Measurements from ENCODE around the gene GSTM1. TPM values are rescaled to one million over a fixed set of nuclear protein-coding genes. Genes with fewer than 3 reads are reported as not detected.
"Not testable (repeated sequence)": the region's sequence is repeated elsewhere in the genome, so short reads cannot be mapped to it uniquely, and the experiment has no call there.

GSTM1 gene
- total RNA-seq, 1 donor from 2014 or later, result 16.7 TPM

DNA sequence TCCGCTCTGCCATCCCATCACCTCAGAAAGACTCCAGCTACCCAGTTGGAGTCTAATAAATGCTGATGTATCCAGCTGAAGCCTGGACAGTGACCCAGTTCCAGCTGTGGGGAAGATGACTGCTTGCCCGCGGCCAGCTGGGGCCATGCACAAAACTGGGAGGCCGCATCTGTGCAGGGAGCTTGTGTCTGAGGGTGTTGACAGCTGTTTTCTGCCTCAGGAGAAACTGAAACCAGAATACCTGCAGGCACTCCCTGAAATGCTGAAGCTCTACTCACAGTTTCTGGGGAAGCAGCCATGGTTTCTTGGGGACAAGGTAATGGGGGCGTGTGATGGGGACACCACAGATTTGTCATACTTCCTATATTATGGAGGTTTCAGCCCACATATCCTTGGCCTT is 16.6 kb upstream of the GSTM1 start:
- peaks cover 6 to 20% (median 19%) of the 10 kb centered on the region in 3 donors for H3K36me3 ChIP-seq (ENCODE audit: control insufficient read depth in 3 of 3, insufficient read depth in 3 of 3, low read length in 3 of 3)
- no peak overlapping the region for H3K9ac ChIP-seq (ENCODE audit: low read depth in 1 of 3, low read length in 3 of 3)
- H3K27me3 ChIP-seq (ENCODE audit: control insufficient read depth in 3 of 3, insufficient read depth in 3 of 3, low read length in 3 of 3), result no peaks in the 10 kb centered on the region
- H3K27ac ChIP-seq (ENCODE audit: low read depth, low read length), result no peak overlapping the region
- no peaks in the 10 kb centered on the region for H3K9me3 ChIP-seq (ENCODE audit: control insufficient read depth in 3 of 3, low read length in 3 of 3)
- peaks cover 6 to 18% (median 7%) of the 10 kb centered on the region in 3 donors for H3K4me1 ChIP-seq (ENCODE audit: control insufficient read depth in 3 of 3, insufficient read depth in 3 of 3, low read length in 3 of 3)
- no peak overlapping the region for H3K4me3 ChIP-seq (ENCODE audit: low read length in 3 of 3)

DNA sequence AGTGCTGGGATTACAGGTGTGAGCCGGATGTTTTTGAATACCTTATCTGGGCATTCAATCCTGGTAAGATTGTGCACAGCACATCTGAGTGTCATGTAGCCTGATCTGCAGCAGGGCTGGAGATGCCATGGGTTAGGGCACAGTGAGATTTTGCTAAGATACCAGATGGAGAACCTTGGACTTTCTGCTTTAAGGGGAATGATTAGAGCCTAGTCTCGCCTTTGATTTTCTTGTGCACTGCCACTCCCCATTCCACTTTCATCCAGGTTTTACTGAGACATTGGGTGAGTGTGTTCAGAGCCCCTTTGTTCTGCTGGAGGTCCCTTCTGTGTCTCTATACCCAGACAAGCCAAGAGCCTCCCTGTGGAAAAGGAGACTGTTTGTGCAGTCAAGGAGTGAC is 13.8 kb upstream of the GSTM1 start:
- H3K4me1 ChIP-seq (ENCODE audit: control insufficient read depth in 3 of 3, insufficient read depth in 3 of 3, low read length in 3 of 3), result peaks cover 3 to 21% (median 13%) of the 10 kb centered on the region in 3 donors
- H3K9me3 ChIP-seq (ENCODE audit: control insufficient read depth in 3 of 3, low read length in 3 of 3); H3K9ac ChIP-seq (ENCODE audit: low read depth in 1 of 3, low read length in 3 of 3); H3K4me3 ChIP-seq (ENCODE audit: low read length in 3 of 3); H3K27me3 ChIP-seq (ENCODE audit: control insufficient read depth in 3 of 3, insufficient read depth in 3 of 3, low read length in 3 of 3); H3K27ac ChIP-seq (ENCODE audit: low read depth, low read length): not testable (repeated sequence)
- H3K36me3 ChIP-seq (ENCODE audit: control insufficient read depth in 3 of 3, insufficient read depth in 3 of 3, low read length in 3 of 3), result peaks cover 6 to 19% (median 18%) of the 10 kb centered on the region in 3 donors

DNA sequence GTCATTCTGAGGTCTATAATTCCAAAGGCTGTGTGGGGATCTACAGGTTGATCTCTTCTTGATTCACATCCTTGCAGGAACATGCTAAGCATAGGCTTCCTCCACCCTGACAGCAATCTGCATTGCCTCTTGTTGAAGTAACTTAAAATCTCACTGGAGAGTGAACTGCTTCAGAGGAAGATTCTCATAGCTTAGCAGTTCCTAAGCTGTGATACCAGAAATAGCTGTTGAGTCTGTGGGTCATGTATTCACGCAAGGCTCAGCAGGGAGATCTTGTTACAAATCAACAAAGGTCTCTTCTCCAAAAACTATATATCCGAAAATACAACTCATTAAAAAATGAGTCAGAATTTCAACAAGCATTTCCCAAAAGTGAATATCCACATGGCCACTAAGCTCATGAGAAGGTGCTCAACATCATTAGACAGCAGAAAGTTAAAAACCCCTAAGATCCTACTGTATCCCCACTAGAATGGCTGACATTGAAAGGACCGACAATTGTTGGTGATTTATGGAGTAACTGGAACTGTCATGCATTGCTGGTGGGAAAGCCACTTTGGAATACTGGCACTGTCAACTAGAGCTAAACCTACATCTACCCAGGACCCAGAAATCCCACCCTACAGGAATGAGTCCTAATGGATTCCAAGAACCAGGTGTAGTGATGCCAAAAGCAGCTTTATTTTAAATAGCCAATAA is 10.8 kb upstream of the GSTM1 start:
- not testable (repeated sequence) for H3K27me3 ChIP-seq (ENCODE audit: control insufficient read depth in 3 of 3, insufficient read depth in 3 of 3, low read length in 3 of 3); H3K9me3 ChIP-seq (ENCODE audit: control insufficient read depth in 3 of 3, low read length in 3 of 3)
- Histone ChIP-seq H3K36me3 (ENCODE audit: control insufficient read depth in 3 of 3, insufficient read depth in 3 of 3, low read length in 3 of 3) (peaks cover 0 to 11% (median 2%) of the 10 kb centered on the region in 3 donors), H3K27ac (ENCODE audit: low read depth, low read length) (peak overlapping the region; percentile 64), H3K4me1 (ENCODE audit: control insufficient read depth in 3 of 3, insufficient read depth in 3 of 3, low read length in 3 of 3) (peaks cover 3 to 14% (median 13%) of the 10 kb centered on the region in 3 donors), H3K4me3 (ENCODE audit: low read length in 3 of 3) (peak overlapping the region in 1 of 3 donors; percentile 7), H3K9ac (ENCODE audit: low read depth in 1 of 3, low read length in 3 of 3) (peak overlapping the region in 2 of 3 donors; percentile 17 to 68)

DNA sequence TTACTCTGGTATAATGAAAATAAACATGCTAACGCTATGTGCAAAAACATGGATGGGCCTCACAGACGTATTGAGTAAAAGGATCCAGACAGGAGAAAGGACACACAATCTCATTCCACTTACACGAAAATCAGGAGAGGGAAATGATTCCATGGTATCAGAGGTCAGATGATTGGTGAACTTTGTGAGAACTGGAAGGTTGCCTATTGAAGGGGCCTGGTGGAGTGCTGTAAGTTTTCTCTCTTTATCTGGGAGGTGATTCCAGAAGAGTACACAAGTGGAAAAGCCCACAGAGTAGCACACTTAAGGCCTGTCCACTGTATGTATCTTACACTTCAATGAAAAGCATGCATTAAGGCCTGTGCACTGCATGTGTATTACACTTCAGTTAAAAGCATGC is 10.2 kb upstream of the GSTM1 start:
- Histone ChIP-seq H3K4me3 (ENCODE audit: low read length in 3 of 3) (no peak overlapping the region), H3K9me3 (ENCODE audit: control insufficient read depth in 3 of 3, low read length in 3 of 3) (no peaks in the 10 kb centered on the region), H3K27me3 (ENCODE audit: control insufficient read depth in 3 of 3, insufficient read depth in 3 of 3, low read length in 3 of 3) (no peaks in the 10 kb centered on the region), H3K36me3 (ENCODE audit: control insufficient read depth in 3 of 3, insufficient read depth in 3 of 3, low read length in 3 of 3) (peaks cover 0 to 8% (median 2%) of the 10 kb centered on the region in 3 donors), H3K9ac (ENCODE audit: low read depth in 1 of 3, low read length in 3 of 3) (no peak overlapping the region), H3K27ac (ENCODE audit: low read depth, low read length) (peak overlapping the region; percentile 64), H3K4me1 (ENCODE audit: control insufficient read depth in 3 of 3, insufficient read depth in 3 of 3, low read length in 3 of 3) (peaks cover 3 to 14% (median 13%) of the 10 kb centered on the region in 3 donors)

DNA sequence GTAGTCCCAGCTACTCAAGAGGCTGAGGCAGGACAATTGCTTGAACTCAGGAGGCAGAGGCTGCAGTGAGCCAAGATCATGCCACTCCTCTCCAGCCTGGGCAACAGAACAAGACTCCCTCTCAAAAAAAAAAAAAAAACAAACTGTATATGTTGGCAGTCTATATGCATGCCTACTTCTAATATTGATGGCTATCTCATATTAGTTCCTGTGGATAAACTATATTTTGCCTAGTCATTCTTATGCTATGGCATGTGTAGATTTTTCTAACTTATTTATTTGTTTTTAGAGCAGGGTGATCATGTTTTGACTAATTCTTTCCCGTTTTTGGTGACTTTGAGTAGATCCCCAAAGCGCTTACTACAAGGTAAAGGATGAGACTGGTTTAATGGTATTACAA is 9.0 kb upstream of the GSTM1 start:
- not testable (repeated sequence) for H3K27me3 ChIP-seq (ENCODE audit: control insufficient read depth in 3 of 3, insufficient read depth in 3 of 3, low read length in 3 of 3); H3K9ac ChIP-seq (ENCODE audit: low read depth in 1 of 3, low read length in 3 of 3); H3K27ac ChIP-seq (ENCODE audit: low read depth, low read length); H3K36me3 ChIP-seq (ENCODE audit: control insufficient read depth in 3 of 3, insufficient read depth in 3 of 3, low read length in 3 of 3); H3K9me3 ChIP-seq (ENCODE audit: control insufficient read depth in 3 of 3, low read length in 3 of 3); H3K4me3 ChIP-seq (ENCODE audit: low read length in 3 of 3)
- H3K4me1 ChIP-seq (ENCODE audit: control insufficient read depth in 3 of 3, insufficient read depth in 3 of 3, low read length in 3 of 3), result peaks cover 3 to 14% (median 13%) of the 10 kb centered on the region in 3 donors

DNA sequence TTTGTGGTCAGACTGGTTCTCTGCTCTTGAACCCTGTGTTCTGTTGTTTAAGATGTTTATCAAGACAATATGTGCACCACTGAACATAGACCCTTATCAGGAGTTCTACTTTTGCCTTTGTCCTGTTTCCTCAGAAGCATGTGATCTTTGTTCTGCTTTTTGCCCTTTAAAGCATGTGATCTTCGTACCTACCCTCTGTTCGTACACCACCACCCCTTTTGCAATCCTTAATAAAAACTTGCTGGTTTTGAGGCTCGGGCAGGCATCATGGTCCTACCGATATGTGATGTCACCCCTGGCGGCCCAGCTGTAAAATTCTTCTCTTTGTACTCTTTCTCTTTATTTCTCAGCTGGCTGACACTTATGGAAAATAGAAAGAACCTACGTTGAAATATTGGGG is 2.8 kb upstream of the GSTM1 start:
- not testable (repeated sequence) for H3K4me1 ChIP-seq (ENCODE audit: control insufficient read depth in 3 of 3, insufficient read depth in 3 of 3, low read length in 3 of 3); H3K27ac ChIP-seq (ENCODE audit: low read depth, low read length)

DNA sequence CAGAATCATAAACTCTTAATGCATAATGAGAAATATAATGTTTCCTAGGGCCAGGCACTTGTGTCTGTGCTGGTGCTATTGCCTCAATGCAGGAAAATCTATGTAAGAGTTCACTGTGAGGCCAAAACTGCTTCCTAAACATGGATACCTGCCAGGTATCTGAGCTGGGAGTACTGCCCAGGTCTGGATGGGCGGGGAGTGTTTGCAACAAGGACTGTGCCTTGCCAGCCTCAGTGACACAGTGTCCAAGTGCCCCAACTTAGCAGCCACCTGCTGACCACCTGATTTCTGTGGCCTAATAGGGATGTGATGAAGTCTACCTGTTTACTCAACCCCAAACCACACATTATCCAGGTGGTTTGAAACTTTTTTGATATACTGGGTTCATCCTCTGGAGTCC is 2.2 kb upstream of the GSTM1 start:
- H3K4me1 ChIP-seq (ENCODE audit: control insufficient read depth in 3 of 3, insufficient read depth in 3 of 3, low read length in 3 of 3); H3K27me3 ChIP-seq (ENCODE audit: control insufficient read depth in 3 of 3, insufficient read depth in 3 of 3, low read length in 3 of 3); H3K9ac ChIP-seq (ENCODE audit: low read depth in 1 of 3, low read length in 3 of 3); H3K4me3 ChIP-seq (ENCODE audit: low read length in 3 of 3); H3K27ac ChIP-seq (ENCODE audit: low read depth, low read length); H3K9me3 ChIP-seq (ENCODE audit: control insufficient read depth in 3 of 3, low read length in 3 of 3); H3K36me3 ChIP-seq (ENCODE audit: control insufficient read depth in 3 of 3, insufficient read depth in 3 of 3, low read length in 3 of 3): not testable (repeated sequence)

More for the DNA sequence above, 2.8 kb upstream of the GSTM1 start:
- not testable (repeated sequence) for H3K9me3 ChIP-seq (ENCODE audit: control insufficient read depth in 3 of 3, low read length in 3 of 3); H3K36me3 ChIP-seq (ENCODE audit: control insufficient read depth in 3 of 3, insufficient read depth in 3 of 3, low read length in 3 of 3); H3K4me3 ChIP-seq (ENCODE audit: low read length in 3 of 3); H3K9ac ChIP-seq (ENCODE audit: low read depth in 1 of 3, low read length in 3 of 3); H3K27me3 ChIP-seq (ENCODE audit: control insufficient read depth in 3 of 3, insufficient read depth in 3 of 3, low read length in 3 of 3)

DNA sequence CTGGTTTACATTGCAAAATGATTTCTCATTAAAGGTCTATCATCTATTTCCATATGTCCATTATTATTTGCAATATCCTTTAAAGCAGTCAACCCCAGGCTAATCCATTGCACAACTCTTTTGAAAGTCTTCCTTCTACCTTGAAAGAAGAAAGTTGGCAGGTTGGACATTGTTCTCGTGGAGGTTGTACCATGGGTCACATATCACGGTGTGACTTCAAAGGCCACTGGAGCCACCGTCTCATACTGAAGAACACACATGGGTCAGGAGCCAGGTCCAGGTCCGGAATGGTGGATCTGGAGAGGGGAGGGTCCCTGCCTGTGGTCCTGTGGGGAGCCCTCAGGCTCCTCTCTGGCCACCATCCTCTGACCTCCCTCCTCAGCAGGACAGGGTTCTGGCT is 1.7 kb upstream of the GSTM1 start:
- H3K4me3 ChIP-seq (ENCODE audit: low read length in 3 of 3); H3K36me3 ChIP-seq (ENCODE audit: control insufficient read depth in 3 of 3, insufficient read depth in 3 of 3, low read length in 3 of 3); H3K27ac ChIP-seq (ENCODE audit: low read depth, low read length); H3K9ac ChIP-seq (ENCODE audit: low read depth in 1 of 3, low read length in 3 of 3); H3K9me3 ChIP-seq (ENCODE audit: control insufficient read depth in 3 of 3, low read length in 3 of 3); H3K27me3 ChIP-seq (ENCODE audit: control insufficient read depth in 3 of 3, insufficient read depth in 3 of 3, low read length in 3 of 3); H3K4me1 ChIP-seq (ENCODE audit: control insufficient read depth in 3 of 3, insufficient read depth in 3 of 3, low read length in 3 of 3): not testable (repeated sequence)

DNA sequence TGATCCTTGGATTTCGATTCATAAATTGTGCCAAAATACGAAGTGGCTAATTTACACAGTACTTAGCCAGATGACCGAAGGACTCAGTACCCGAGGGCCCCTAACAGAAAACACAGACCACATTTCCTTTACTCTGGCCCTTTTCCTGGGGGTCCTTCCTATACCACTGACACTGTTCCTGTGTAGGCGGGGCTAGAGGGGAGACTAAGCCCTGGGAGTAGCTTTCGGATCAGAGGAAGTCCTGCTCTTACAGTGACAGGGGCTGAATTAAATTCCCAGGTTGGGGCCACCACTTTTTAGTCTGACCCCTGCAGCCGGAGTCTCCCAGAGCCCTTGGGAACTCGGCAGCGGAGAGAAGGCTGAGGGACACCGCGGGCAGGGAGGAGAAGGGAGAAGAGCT is 508 bp upstream of the GSTM1 start:
- not testable (repeated sequence) for H3K9me3 ChIP-seq (ENCODE audit: control insufficient read depth in 3 of 3, low read length in 3 of 3); H3K27ac ChIP-seq (ENCODE audit: low read depth, low read length); H3K27me3 ChIP-seq (ENCODE audit: control insufficient read depth in 3 of 3, insufficient read depth in 3 of 3, low read length in 3 of 3); H3K4me1 ChIP-seq (ENCODE audit: control insufficient read depth in 3 of 3, insufficient read depth in 3 of 3, low read length in 3 of 3); H3K36me3 ChIP-seq (ENCODE audit: control insufficient read depth in 3 of 3, insufficient read depth in 3 of 3, low read length in 3 of 3); H3K9ac ChIP-seq (ENCODE audit: low read depth in 1 of 3, low read length in 3 of 3)
- H3K4me3 ChIP-seq (ENCODE audit: low read length in 3 of 3), result peak overlapping the region in 1 of 3 donors; percentile 73

DNA sequence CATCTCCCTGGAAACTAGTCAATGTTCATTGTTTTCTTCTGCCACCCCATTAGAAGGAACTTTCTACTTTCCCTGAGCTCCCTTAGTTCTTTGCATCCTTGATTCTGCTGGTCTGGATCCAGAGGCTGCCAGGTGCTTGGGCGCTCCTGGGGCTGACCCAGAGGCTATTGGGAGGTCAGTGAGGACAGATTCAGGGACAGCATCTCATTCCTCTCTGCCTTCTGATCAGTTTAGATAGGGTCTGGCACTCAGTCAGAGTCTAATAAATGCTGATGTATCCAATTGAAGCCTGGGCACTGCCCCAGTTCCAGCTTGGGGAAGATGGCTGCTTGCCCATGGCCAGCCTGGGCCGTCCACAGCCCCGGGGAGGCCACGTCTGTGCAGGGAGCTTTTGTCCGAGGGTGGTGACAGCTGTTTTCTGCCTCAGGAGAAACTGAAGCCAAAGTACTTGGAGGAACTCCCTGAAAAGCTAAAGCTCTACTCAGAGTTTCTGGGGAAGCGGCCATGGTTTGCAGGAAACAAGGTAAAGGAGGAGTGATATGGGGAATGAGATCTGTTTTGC is 2.3 kb downstream of the GSTM1 start:
- no peak overlapping the region for H3K9ac ChIP-seq (ENCODE audit: low read depth in 1 of 3, low read length in 3 of 3)
- peaks cover 0 to 6% (median 0%) of the 10 kb centered on the region in 3 donors for H3K4me1 ChIP-seq (ENCODE audit: control insufficient read depth in 3 of 3, insufficient read depth in 3 of 3, low read length in 3 of 3)
- H3K36me3 ChIP-seq (ENCODE audit: control insufficient read depth in 3 of 3, insufficient read depth in 3 of 3, low read length in 3 of 3), result no peaks in the 10 kb centered on the region
- H3K27ac ChIP-seq (ENCODE audit: low read depth, low read length), result no peak overlapping the region
- no peaks in the 10 kb centered on the region for H3K9me3 ChIP-seq (ENCODE audit: control insufficient read depth in 3 of 3, low read length in 3 of 3)
- no peaks in the 10 kb centered on the region for H3K27me3 ChIP-seq (ENCODE audit: control insufficient read depth in 3 of 3, insufficient read depth in 3 of 3, low read length in 3 of 3)
- H3K4me3 ChIP-seq (ENCODE audit: low read length in 3 of 3), result no peak overlapping the region

All from skeletal muscle tissue (tissue), 4 donors.